C4-2B (cell line): ENCODE data around the gene LTBP1.

Experiments
- CTCF ChIP-seq: fragments of 450-650 bp; conservative IDR thresholded peaks from 2 replicates; pipeline ENCODE4 v1.5.1; 2017; ENCODE audit warnings: mild to moderate bottlenecking
- ZFX ChIP-seq: fragments of 450-650 bp; IDR thresholded peaks from 2 replicates; pipeline ENCODE4 v1.6.1; 2017

DNA sequence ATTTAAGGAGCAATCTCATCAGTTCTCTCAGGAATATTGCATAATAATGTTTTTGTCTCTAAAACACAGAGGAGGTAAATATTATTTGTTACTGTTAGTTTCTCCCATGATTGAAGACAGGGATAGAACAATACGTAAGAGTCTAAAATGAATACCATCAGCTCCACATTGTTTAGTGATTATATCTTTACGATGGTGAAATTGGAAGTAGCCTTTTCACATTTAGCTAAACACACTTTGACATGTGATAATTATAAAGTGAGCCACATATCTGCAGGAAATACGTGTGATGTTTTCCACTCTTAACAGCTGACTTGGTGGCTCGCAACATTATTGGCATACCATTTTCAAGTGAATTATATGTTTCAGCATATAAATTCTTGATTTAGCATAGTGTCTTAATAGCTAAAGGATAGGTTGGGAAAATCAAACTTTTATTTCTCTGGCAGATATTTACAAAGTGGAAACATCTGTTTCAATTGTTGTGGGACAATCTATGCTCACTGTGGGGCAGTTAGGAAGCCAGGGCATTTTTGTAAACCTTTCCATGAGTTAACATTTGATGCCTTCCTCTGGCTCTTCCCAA is 321.6 kb downstream of the LTBP1 start:
- TF ChIP-seq CTCF: no peak
- no peak for TF ChIP-seq ZFX
